ENCODE measurements around the gene LPAR2.
A peak's percentile ranks its signal among the peaks of the same experiment; 100 is the strongest.

LPAR2 gene

DNA sequence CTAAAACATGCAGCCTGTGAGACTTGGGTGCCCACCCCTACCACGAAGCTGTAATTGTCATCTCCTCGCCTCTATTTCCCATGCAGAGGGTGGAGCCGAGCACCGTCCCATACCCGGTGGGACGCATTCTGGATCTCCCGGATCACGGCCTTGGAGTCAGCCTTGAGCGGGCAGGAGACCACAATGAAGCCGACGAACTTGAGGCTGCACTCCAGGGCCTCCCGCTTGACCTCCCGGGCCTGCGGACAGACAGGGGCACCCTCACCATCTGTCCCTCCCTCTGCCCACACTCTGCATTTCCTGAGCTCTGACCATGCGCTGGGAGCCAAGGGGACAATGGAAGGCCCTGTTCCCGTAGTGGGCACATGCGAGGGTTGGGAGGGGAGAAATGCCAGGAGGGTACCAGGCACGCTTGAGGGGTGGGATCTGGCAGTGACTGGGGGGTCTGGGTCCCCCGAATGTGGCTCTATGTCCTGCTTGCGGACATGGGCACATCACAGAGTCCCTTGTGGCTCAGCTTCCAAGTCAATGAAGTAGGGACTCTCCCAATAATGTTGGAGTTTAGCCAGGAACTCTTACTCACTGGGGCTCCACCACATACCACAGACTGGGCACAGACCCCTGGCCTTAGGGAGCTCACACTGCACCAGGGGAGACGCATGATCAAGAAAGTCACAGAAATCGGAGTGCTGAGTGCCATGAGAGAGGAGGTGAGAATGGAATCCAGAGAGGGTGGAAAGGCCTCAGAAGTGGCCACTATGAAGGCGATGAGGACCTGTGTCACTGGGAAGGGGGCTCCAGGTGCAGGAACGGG, 24.7 kb upstream of the LPAR2 start:
- DNase-seq = no peak

- no peak for DNase-seq
These were observed 23.1 kb upstream of the LPAR2 start for GRCh38 chr19:19651076-19651475.

GRCh38 chr19:19650331-19650730, 22.3 kb upstream of the LPAR2 start:
- no peak for DNase-seq

DNA sequence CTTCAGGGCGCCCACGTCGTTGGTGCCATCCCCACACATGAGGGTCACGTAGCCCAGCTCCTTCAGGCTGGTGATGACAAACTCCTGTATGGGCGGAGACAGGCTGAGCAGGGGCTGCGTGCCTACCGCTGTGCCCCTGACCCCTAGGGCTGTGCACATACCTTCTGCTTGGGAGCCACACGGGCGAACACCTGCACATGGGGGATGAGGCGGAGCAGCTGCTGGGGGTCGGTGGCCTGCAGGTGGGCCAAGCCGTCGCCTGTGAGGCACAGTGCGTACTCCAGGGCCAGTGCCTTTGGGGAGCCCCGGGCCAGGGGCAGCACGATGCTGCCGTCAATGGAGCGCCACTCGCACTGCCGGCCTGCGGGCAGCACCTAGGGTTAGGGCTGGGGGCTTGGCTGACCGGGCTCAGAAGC, 21.6 kb upstream of the LPAR2 start:
- DNase-seq = no peak

DNA sequence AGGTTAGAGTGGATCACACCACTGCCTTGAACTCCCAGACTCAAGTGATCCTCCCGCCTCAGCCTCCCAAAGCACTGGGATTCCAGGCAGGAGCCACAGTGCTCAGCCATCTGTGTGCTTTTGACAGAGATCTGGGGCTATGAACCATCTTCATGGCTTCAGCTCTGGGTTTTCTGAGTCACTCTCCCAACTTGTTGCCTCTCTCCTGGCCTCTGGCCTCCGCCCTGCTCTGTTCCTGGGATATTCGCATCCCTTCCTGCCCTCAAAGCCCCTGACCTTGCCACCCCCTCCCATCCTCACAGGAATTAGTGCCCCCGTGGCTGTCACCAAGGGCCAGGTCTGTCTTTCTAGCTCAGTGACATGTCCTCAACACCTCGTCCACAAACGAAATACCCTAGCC, 21.1 kb upstream of the LPAR2 start:
- DNase-seq = no peak

- no peak for DNase-seq
These were observed 19.2 kb upstream of the LPAR2 start for GRCh38 chr19:19647037-19647835.

DNA sequence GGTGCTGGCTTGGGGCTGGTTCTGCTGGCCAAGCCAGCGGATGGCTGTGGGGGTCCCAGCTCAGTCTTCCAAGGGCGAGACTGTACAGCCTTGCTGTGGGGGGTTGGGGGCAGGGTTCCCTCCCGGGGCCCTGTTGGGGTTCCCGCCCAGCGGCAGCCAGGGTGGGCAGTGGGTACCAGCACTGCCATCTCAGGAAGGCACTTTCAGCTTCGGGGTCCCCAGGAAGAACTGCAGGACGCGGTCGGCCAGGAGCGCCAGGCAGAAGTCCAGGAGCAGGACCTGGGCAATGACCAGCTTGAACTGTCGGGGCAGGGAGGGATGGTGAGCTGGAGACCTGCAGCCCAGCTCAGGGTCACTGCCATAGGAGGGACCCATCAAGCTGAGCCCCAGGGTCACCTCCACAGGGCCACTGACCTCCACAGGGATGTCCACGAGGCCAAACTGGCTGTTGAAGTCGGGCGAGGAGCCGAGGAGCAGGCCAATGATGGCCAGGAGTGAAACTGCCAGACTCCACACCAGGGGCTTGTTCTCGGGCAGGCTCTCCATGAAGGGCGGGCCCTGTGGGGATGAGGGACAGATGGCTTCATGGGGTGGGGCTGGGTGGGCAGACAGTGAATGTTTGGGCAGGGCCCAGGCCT, 17.3 kb upstream of the LPAR2 start:
- DNase-seq = no peak

DNA sequence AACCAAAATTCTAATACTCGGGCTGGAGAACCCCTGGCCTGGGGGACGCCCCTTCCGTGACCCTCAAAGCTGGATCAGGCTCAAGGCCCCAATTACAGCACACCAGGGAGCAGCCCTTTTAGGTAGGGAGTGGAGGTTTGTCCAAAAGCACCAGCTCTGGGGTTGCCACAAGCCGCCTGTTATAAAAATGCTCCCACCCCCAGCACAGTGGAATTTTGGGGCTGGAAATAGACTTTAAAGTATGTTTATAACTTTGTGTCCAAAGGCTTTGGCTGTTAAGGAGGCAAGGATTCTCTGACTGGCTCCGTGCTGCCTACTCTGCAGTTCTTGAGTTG, 16.0 kb upstream of the LPAR2 start:
- DNase-seq = no peak

GRCh38 chr19:19643158-19644053, 15.4 kb upstream of the LPAR2 start, which contains the start of gene GMIP:
TSS of gene GMIP (minus strand) at chr19:19643657. CDS start at chr19:19643529, 128 bp downstream.
- DNase-seq = peak; percentile 44

- DNase-seq = peak; percentile 29
These were observed 14.6 kb upstream of the LPAR2 start for GRCh38 chr19:19642506-19643157.

- DNase-seq = no peak
These were observed 9.7 kb upstream of the LPAR2 start for GRCh38 chr19:19637523-19638251.

DNA sequence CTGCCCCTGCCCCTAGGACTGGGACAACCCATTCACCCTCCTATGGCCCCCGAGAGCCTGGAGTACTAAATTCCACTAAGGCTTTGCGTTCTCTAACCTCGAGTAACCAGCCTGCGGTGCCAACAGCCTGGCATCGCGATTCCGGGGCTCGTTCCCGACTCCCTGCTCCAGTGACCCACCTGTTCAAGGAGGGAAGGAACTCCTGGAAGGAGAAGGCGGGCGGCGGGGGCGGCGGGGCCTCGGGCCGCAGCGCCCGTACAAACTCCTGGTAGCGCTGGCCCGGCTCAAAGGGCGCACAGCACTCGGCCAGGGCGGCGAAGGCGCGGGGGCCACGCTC, 9.1 kb upstream of the LPAR2 start:
- no peak for DNase-seq

- no peak for DNase-seq
These were observed 8.7 kb upstream of the LPAR2 start for GRCh38 chr19:19636573-19637185.

DNA sequence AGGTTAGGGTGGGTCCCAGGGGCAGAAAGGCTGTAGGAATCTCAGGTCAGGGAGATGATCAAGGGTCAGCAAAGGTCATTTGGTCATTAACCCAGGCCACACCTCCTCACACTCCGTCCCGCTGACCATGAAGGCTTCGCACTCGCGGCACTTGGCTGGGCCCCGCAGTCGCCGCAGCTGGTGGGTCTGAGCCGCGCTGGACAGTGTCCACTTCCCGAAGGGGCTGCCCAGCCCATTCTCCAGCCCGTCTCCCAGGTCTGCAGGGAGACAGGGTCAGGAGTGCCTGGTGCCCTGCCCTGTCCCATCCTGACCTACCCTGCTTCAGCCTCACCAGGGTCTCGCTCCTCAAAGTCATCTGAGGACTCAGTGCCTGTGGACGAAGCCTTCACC, 7.3 kb upstream of the LPAR2 start:
- no peak for DNase-seq

- DNase-seq = no peak
These were observed 6.7 kb upstream of the LPAR2 start for GRCh38 chr19:19634516-19635312.

- no peak for DNase-seq
These were observed 5.9 kb upstream of the LPAR2 start for GRCh38 chr19:19633711-19634515.

GRCh38 chr19:19632661-19633060, 4.6 kb upstream of the LPAR2 start:
- DNase-seq = no peak

DNA sequence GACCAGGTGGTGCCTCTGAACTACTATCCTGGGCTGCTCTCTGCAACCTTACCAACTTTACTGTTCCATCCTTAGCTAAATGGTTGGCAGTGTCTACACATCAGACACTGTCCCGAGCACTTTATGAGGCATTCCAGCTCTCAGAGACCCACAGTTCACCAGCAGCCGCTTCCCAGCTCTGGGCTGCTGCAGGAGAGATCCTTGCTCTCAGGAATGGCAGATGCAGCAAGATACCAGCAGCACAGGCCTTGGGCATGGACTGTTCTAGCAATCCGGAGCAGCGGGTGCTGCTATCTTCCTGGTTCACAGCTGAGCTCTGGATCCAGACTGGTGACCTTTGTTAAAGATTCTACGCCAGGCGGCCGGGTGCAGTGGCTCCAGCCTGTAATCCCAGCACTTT, 3.3 kb upstream of the LPAR2 start:
- DNase-seq = no peak

- no peak for DNase-seq
These were observed 2.4 kb upstream of the LPAR2 start for GRCh38 chr19:19630426-19630825.

DNA sequence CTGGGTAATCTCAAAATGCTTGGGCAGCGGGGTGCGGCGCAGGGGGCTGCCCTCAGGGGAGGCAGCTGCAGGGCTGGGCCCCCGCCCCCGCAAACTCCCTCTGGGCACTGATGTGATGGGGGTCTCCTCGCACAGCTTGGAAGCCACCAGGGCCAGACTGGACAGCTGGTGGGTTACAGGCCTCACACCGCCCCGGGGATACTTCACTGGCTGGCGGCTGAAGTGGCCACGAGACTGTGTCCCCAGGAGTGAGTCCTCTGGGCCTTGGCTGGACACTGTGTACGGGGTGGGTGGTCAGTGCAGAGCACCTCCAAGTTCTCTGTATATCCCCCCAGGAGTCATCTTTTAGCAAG, 2.0 kb upstream of the LPAR2 start:
- DNase-seq = no peak

Data from NCI-H1694 (cell line).